Testis (tissue), 2 donors: Measurements from ENCODE around the gene MIF.
"Not testable (repeated sequence)": the region's sequence is repeated elsewhere in the genome, so short reads cannot be mapped to it uniquely, and the experiment has no call there.

Experiments used
- CTCF ChIP-seq, 3 experiments: fragments of 450-650 bp in 2 of 3; fragments of 200-600 bp in 1 of 3; sonication (generic) in 1 of 3; IDR thresholded peaks; one replicate each; pipeline ENCODE4 v1.5.1; 2016 to 2019; ENCODE audit warnings: antibody characterized with exemption in 3 of 3, mild to moderate bottlenecking in 2 of 3, moderate library complexity in 1 of 3
- POLR2A ChIP-seq: fragments of 450-650 bp; IDR thresholded peaks from one replicate; pipeline ENCODE4 v1.6.1; 2017; ENCODE audit warnings: antibody characterized with exemption, mild to moderate bottlenecking, moderate library complexity

GRCh38 chr22:23907423-23907822 lies 13.2 kb downstream of the MIF start:
- TF ChIP-seq POLR2A; CTCF (IDR thresholded peaks at IDR 0.05): not testable (repeated sequence)
